ENCODE data around the gene B4GALNT4.

The B4GALNT4 gene

GRCh38 chr11:425301-425700 is 56.0 kb downstream of the B4GALNT4 start:
- no peak for DNase-seq

- DNase-seq = no peak
Measured at GRCh38 chr11:426851-427250, 57.6 kb downstream of the B4GALNT4 start.

- no peak for DNase-seq
Measured at GRCh38 chr11:428295-428694, 59.0 kb downstream of the B4GALNT4 start.

- DNase-seq = no peak
Measured at GRCh38 chr11:429391-429790, 60.1 kb downstream of the B4GALNT4 start.

GRCh38 chr11:429931-430456 is 60.7 kb downstream of the B4GALNT4 start:
- DNase-seq = no peak

Data from amniotic stem cell (primary cell).